ENCODE measurements around the gene MROH2B. TPM values are rescaled to one million over a fixed set of nuclear protein-coding genes. Genes with fewer than 3 reads are reported as not detected.

MROH2B gene
- total RNA-seq, 1 experiment from 2014 or later = not detected

GRCh38 chr5:41057940-41058339, 13.2 kb downstream of the MROH2B start:
- CTCF ChIA-PET = interaction anchor here (0.6 to 0.7 kb wide), 2 partner anchors 153 to 605 kb away, joined by 3 to 4 read pairs; no protein-coding TSS in a partner anchor
- no peak overlapping the region for H3K4me3 Mint-ChIP-seq (ENCODE audit: unreplicated experiment)

GRCh38 chr5:41057231-41057630, 13.9 kb downstream of the MROH2B start:
- Mint-ChIP-seq H3K4me1 (ENCODE audit: insufficient read depth, unreplicated experiment) (no peaks in the 10 kb centered on the region), H3K4me3 (ENCODE audit: unreplicated experiment) (no peak overlapping the region), H3K36me3 (ENCODE audit: insufficient read depth, unreplicated experiment) (no peaks in the 10 kb centered on the region), H3K27ac (ENCODE audit: low read depth, unreplicated experiment) (no peak overlapping the region), H3K9me3 (ENCODE audit: unreplicated experiment) (peaks cover 14% of the 10 kb centered on the region), H3K27me3 (ENCODE audit: insufficient read depth, unreplicated experiment) (no peaks in the 10 kb centered on the region)
- TF ChIP-seq CTCF (IDR thresholded peaks at IDR 0.05; ENCODE audit: unreplicated experiment) = no peak
- ChIA-PET POLR2A (no interaction called here), CTCF (interaction anchor here (0.6 kb wide), 2 partner anchors 84 to 606 kb away, joined by 3 to 4 read pairs; no protein-coding TSS in a partner anchor)
- no peak for DNase-seq (ENCODE audit: unreplicated experiment)
- intact Hi-C loops (cut with micrococcal nuclease) = no loop called here
- no TSS peak for BruUV-seq (replicated peaks)

More at GRCh38 chr5:41057940-41058339, 13.2 kb downstream of the MROH2B start:
- H3K27ac Mint-ChIP-seq (ENCODE audit: low read depth, unreplicated experiment) = no peak overlapping the region
- H3K36me3 Mint-ChIP-seq (ENCODE audit: insufficient read depth, unreplicated experiment) = no peaks in the 10 kb centered on the region
- peaks cover 14% of the 10 kb centered on the region for H3K9me3 Mint-ChIP-seq (ENCODE audit: unreplicated experiment)
- BruUV-seq (replicated peaks) = no TSS peak
- intact Hi-C loops (cut with micrococcal nuclease) = no loop called here
- no peaks in the 10 kb centered on the region for H3K4me1 Mint-ChIP-seq (ENCODE audit: insufficient read depth, unreplicated experiment)
- no peaks in the 10 kb centered on the region for H3K27me3 Mint-ChIP-seq (ENCODE audit: insufficient read depth, unreplicated experiment)
- TF ChIP-seq CTCF (IDR thresholded peaks at IDR 0.05; ENCODE audit: unreplicated experiment) = no peak
- no peak for DNase-seq (ENCODE audit: unreplicated experiment)
- POLR2A ChIA-PET = no interaction called here

- TF ChIP-seq CTCF (IDR thresholded peaks at IDR 0.05; ENCODE audit: unreplicated experiment) = no peak
- DNase-seq (ENCODE audit: unreplicated experiment) = no peak
- H3K27me3 Mint-ChIP-seq (ENCODE audit: insufficient read depth, unreplicated experiment) = peaks cover 16% of the 10 kb centered on the region
- H3K36me3 Mint-ChIP-seq (ENCODE audit: insufficient read depth, unreplicated experiment) = no peaks in the 10 kb centered on the region
- CTCF ChIA-PET = interaction anchor here (0.7 kb wide), 1 partner anchor 222 kb away, joined by 4 read pairs; no protein-coding TSS in a partner anchor
- intact Hi-C loops (cut with micrococcal nuclease) = no loop called here
- BruUV-seq (replicated peaks) = no TSS peak
- no peak overlapping the region for H3K27ac Mint-ChIP-seq (ENCODE audit: low read depth, unreplicated experiment)
- H3K9me3 Mint-ChIP-seq (ENCODE audit: unreplicated experiment) = no peaks in the 10 kb centered on the region
- no peak overlapping the region for H3K4me3 Mint-ChIP-seq (ENCODE audit: unreplicated experiment)
- no peaks in the 10 kb centered on the region for H3K4me1 Mint-ChIP-seq (ENCODE audit: insufficient read depth, unreplicated experiment)
- POLR2A ChIA-PET = interaction anchor here (0.6 kb wide), 1 partner anchor 116 kb away, joined by 3 read pairs; no protein-coding TSS in a partner anchor
Measured at GRCh38 chr5:41048986-41049385, 22.2 kb downstream of the MROH2B start.

GRCh38 chr5:41043109-41043747, 27.9 kb downstream of the MROH2B start:
- Mint-ChIP-seq H3K27ac (ENCODE audit: low read depth, unreplicated experiment) (no peak overlapping the region), H3K4me1 (ENCODE audit: insufficient read depth, unreplicated experiment) (no peaks in the 10 kb centered on the region), H3K4me3 (ENCODE audit: unreplicated experiment) (no peak overlapping the region), H3K9me3 (ENCODE audit: unreplicated experiment) (no peaks in the 10 kb centered on the region), H3K36me3 (ENCODE audit: insufficient read depth, unreplicated experiment) (no peaks in the 10 kb centered on the region), H3K27me3 (ENCODE audit: insufficient read depth, unreplicated experiment) (peaks cover 16% of the 10 kb centered on the region)
- ChIA-PET CTCF (interaction anchor here (0.5 to 0.8 kb wide), 2 partner anchors 138 to 720 kb away, joined by 3 to 4 read pairs; no protein-coding TSS in a partner anchor), POLR2A (no interaction called here)
- intact Hi-C loops (cut with micrococcal nuclease) = no loop called here
- TF ChIP-seq CTCF (IDR thresholded peaks at IDR 0.05; ENCODE audit: unreplicated experiment) = no peak
- no peak for DNase-seq (ENCODE audit: unreplicated experiment)
- no TSS peak for BruUV-seq (replicated peaks)
